Natural killer cell treated with Interleukin-12 subunit alpha and Interleukin-12 subunit beta and Interleukin-15 and Interleukin-18, amount 100 ng/mL, for 72 hours (primary cell): Measurements from ENCODE around the gene SLC29A3. TPM values are rescaled to one million over a fixed set of nuclear protein-coding genes. Genes with fewer than 3 reads are reported as not detected.

Source experiments
- ATAC-seq, 2 donors: fragments of 150-1000 bp; cut with Tn5 transposase in 1 of 2; sonication (Bioruptor Pico), chemical (Tn5 transposase) in 1 of 2; 2 replicates each; pipeline ENCODE4 v1.10.0; 2021
- DNase-seq: peaks from one replicate; pipeline ENCODE4 v3.0.0; 2022; ENCODE audit warnings: low spot score
- H3K27ac Mint-ChIP-seq, 2 donors: 1 replicate in 1 of 2; 2 replicates in 1 of 2; pipeline ENCODE4 v1.8.0; 2022; ENCODE audit warnings: mixed read lengths in 2 of 2, mild to moderate bottlenecking in 1 of 2, moderate library complexity in 1 of 2
- H3K27me3 Mint-ChIP-seq, 2 donors: 1 replicate in 1 of 2; 2 replicates in 1 of 2; pipeline ENCODE4 v1.8.0; 2022; ENCODE audit warnings: mixed read lengths in 2 of 2
- H3K36me3 Mint-ChIP-seq: one replicate; pipeline ENCODE4 v1.8.0; 2022; ENCODE audit warnings: mixed read lengths
- H3K4me1 Mint-ChIP-seq, 2 donors: 1 replicate in 1 of 2; 2 replicates in 1 of 2; pipeline ENCODE4 v1.8.0; 2022; ENCODE audit warnings: low read depth in 2 of 2, mixed read lengths in 2 of 2, mild to moderate bottlenecking in 1 of 2
- H3K4me3 Mint-ChIP-seq: one replicate; pipeline ENCODE4 v1.8.0; 2022; ENCODE audit warnings: mixed read lengths
- H3K9me3 Mint-ChIP-seq: 2 replicates; pipeline ENCODE4 v1.8.0; 2022; ENCODE audit warnings: mixed read lengths
- total RNA-seq, 2 donors: library from RNA; stranded (reverse); gene quantifications; one replicate each; pipeline ENCODE4 v1.2.3, GENCODE V29; 2022

SLC29A3 gene
- total RNA-seq, 2 donors from 2014 or later = 3.4 to 3.6 TPM

DNA sequence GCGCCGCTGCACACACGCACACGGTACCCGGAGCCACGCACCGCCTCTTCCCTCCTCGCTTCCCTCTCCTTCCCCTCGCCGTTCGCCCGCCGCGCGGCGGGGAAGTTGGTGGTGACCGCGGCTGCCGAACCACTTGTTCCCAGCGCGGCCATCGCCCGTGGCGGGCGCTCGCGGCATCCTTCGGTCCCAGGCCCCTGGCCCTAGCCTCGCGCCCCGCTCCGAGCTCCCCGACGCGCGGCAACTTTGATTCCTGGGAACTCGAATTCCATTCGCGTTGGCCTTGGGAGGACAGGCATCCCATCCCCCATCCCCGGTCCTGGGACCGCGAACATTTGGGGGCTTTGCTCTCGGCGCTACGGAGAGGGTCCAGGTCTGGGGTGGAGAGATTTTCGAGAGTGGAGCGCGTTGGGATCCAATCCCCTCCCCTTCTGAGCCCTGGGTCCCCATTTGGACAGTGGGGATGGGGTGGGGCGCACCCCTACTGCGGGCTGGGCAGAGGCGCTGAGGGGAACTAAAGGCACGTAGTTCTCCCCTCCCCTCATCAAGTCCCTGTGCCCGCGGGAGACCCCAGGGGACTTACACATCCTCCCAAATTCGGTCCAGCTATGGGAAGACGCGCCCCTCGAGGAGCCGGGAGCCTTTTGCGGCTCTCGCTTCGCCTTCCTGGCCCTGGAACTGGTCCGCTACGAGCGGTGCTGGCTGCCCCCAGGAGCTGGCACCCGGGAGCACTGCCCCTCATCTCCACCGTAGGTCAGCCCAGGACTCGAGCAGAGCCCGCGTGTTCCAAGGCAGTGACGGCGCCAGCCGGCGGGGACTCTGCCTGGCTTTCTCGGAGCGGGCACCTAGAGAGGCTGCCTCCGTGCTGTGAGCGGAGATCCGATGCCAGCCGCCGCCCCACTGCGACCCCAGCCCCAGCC is 78.5 kb downstream of the SLC29A3 start:
- H3K4me3 Mint-ChIP-seq = no peak overlapping the region
- no peaks in the 10 kb centered on the region for H3K9me3 Mint-ChIP-seq
- H3K27ac Mint-ChIP-seq = no peak overlapping the region
- DNase-seq (no peak), ATAC-seq (no peak)
- peaks cover 42 to 48% of the 10 kb centered on the region in 2 donors for H3K27me3 Mint-ChIP-seq
- no peaks in the 10 kb centered on the region for H3K36me3 Mint-ChIP-seq
- H3K4me1 Mint-ChIP-seq = peaks cover 5 to 6% of the 10 kb centered on the region in 2 donors

- H3K27ac Mint-ChIP-seq = no peak overlapping the region
- ATAC-seq (no peak), DNase-seq (no peak)
- peaks cover 35 to 44% of the 10 kb centered on the region in 2 donors for H3K27me3 Mint-ChIP-seq
- no peaks in the 10 kb centered on the region for H3K36me3 Mint-ChIP-seq
- peaks cover 5 to 6% of the 10 kb centered on the region in 2 donors for H3K4me1 Mint-ChIP-seq
- H3K9me3 Mint-ChIP-seq = no peaks in the 10 kb centered on the region
- H3K4me3 Mint-ChIP-seq = no peak overlapping the region
Observed at GRCh38 chr10:71398976-71399375, 79.9 kb downstream of the SLC29A3 start.

DNA sequence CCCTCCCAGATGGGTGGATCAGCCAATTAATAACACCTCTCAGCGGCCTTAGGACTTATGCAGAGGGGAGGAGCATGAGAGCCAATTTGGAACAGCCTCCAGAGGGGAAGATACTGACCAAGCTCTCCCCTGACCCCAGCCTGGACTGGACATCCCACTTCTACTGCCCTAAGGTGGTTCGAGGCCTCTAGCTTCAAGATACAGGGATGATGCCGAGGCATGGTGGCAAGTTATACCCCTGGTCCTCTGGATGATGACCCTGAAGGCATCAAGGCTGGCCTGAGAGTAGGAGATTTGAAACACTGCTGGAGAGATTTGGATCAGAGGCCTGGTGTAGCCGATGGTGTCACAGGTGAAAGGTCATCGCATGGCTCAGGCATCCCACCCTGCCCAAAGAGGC is 80.9 kb downstream of the SLC29A3 start:
- peaks cover 34 to 42% of the 10 kb centered on the region in 2 donors for H3K27me3 Mint-ChIP-seq

GRCh38 chr10:71401056-71401455 is 82.0 kb downstream of the SLC29A3 start:
- ATAC-seq = no peak
- H3K36me3 Mint-ChIP-seq = no peaks in the 10 kb centered on the region
- H3K4me3 Mint-ChIP-seq = no peak overlapping the region

More for the DNA sequence above, 80.9 kb downstream of the SLC29A3 start:
- H3K9me3 Mint-ChIP-seq = no peaks in the 10 kb centered on the region
- DNase-seq = no peak
- no peak overlapping the region for H3K4me3 Mint-ChIP-seq
- H3K4me1 Mint-ChIP-seq = peaks cover 5 to 6% of the 10 kb centered on the region in 2 donors
- H3K27ac Mint-ChIP-seq = no peak overlapping the region
- no peak for ATAC-seq
- H3K36me3 Mint-ChIP-seq = no peaks in the 10 kb centered on the region

GRCh38 chr10:71402005-71402404 is 82.9 kb downstream of the SLC29A3 start:
- no peak for ATAC-seq
- no peak overlapping the region for H3K27ac Mint-ChIP-seq
- no peaks in the 10 kb centered on the region for H3K36me3 Mint-ChIP-seq
- DNase-seq = no peak
- no peak overlapping the region for H3K4me3 Mint-ChIP-seq
- H3K27me3 Mint-ChIP-seq = peaks cover 25 to 29% of the 10 kb centered on the region in 2 donors
- peaks cover 3 to 5% of the 10 kb centered on the region in 2 donors for H3K4me1 Mint-ChIP-seq
- H3K9me3 Mint-ChIP-seq = no peaks in the 10 kb centered on the region

More at GRCh38 chr10:71401056-71401455, 82.0 kb downstream of the SLC29A3 start:
- Mint-ChIP-seq H3K9me3 (no peaks in the 10 kb centered on the region), H3K27ac (no peak overlapping the region), H3K4me1 (peaks cover 4 to 5% of the 10 kb centered on the region in 2 donors), H3K27me3 (peaks cover 24 to 31% of the 10 kb centered on the region in 2 donors)
- DNase-seq = no peak

GRCh38 chr10:71404503-71405295 is 85.6 kb downstream of the SLC29A3 start:
- H3K9me3 Mint-ChIP-seq = no peaks in the 10 kb centered on the region
- no peaks in the 10 kb centered on the region for H3K36me3 Mint-ChIP-seq
- DNase-seq (no peak), ATAC-seq (peak in 1 of 2 donors; percentile 62)
- no peaks in the 10 kb centered on the region for H3K4me1 Mint-ChIP-seq
- H3K27me3 Mint-ChIP-seq = peaks cover 15 to 18% of the 10 kb centered on the region in 2 donors
- H3K27ac Mint-ChIP-seq = no peak overlapping the region
- no peak overlapping the region for H3K4me3 Mint-ChIP-seq

DNA sequence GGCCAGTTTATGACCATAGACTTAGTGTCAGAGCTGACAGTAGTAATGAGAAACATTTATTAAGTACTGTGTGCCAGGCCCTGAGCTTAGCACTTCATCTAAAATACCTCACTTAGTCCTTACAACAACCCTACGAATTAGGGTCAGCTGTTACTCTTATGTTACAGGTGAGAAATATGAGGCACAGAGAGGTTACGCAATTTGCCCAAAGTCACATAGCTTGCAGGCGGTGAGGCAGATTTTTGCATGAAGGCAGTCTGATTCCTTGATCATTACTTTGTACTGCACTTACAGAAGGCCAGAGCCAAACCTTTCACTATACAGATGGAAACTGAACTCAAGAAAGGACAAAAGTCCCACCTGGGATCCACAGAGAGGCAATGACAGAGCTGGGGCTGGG is 87.8 kb downstream of the SLC29A3 start:
- no peak overlapping the region for H3K27ac Mint-ChIP-seq
- H3K27me3 Mint-ChIP-seq = peaks cover 8 to 9% of the 10 kb centered on the region in 2 donors
- H3K4me1 Mint-ChIP-seq = no peaks in the 10 kb centered on the region
- H3K9me3 Mint-ChIP-seq = peaks cover 3% of the 10 kb centered on the region
- no peak for DNase-seq
- no peak overlapping the region for H3K4me3 Mint-ChIP-seq
- no peak for ATAC-seq
- no peaks in the 10 kb centered on the region for H3K36me3 Mint-ChIP-seq

DNA sequence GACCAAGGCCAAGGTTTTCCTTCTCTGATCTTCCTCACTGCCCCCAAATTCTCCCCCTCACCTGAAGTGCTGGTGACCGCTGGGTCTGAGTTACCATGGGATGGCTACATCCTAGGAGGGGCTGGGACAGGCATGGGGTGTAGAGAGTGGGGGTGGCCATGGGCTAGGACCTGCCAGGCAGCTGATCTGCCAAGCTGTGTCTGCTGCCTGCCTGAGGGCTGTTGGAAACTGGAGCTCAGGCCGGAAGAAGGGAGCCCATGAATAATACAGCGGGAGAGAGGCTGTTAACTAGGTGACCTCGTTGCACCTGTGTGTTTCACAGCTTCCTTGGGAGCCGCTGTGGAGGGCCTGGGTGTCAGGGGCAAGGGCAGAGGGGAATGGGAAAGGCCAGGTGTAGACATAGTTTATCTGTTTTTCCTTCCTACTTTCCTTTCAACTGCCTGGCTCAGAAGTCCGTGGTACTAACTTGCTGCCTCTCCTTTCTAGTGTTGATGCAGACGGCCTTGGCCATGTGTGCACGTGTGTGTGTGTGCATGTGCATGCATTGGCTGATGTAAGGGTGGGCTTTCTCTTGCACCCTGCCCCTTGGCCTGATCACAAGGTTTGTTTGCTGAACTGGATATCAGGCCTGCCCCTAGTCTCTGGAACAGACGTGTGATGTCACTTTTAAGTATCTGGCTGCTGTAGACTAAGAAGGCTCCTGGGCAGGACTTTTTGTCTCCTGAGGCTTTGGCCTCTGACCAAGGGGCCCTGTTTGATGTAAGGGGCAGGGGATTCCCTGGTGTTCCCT is 89.6 kb downstream of the SLC29A3 start:
- Mint-ChIP-seq H3K4me3 (no peak overlapping the region), H3K27ac (no peak overlapping the region), H3K27me3 (peaks cover 9 to 10% of the 10 kb centered on the region in 2 donors), H3K4me1 (no peaks in the 10 kb centered on the region), H3K9me3 (peaks cover 3% of the 10 kb centered on the region), H3K36me3 (no peaks in the 10 kb centered on the region)
- DNase-seq (no peak), ATAC-seq (no peak)

DNA sequence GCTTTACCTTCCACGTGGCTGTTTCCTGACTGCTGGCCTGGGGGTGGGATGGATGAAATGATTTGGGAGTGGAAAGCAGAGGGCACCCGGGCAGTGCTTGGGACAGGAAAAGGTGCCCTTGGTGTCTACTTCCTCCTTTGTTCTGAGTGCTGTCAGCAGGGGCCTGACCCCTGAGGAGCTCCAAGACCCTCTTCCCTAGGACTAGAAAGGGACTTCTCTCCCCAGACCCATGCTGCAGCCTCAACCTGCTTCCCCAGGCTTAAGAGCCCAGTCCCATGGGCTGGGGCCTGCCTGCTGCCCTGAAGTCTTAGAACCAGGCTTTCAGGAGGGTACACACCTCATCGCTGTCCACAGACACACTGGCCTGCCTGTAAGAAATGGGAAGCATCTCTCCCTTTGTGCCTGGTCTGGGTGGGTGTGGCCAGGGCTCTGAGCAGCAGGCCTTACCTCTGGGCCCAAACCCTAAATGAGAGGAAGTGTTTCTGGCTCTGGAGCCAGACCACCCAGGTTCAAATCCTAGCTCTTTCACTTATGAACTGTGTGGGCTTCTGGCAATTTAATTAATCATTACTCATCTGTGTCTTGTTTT is 90.6 kb downstream of the SLC29A3 start:
- H3K27ac Mint-ChIP-seq = no peak overlapping the region
- peaks cover 6 to 13% of the 10 kb centered on the region in 2 donors for H3K27me3 Mint-ChIP-seq
- H3K4me1 Mint-ChIP-seq = no peaks in the 10 kb centered on the region
- no peak overlapping the region for H3K4me3 Mint-ChIP-seq
- no peak for DNase-seq
- no peaks in the 10 kb centered on the region for H3K36me3 Mint-ChIP-seq
- no peak for ATAC-seq
- peaks cover 3% of the 10 kb centered on the region for H3K9me3 Mint-ChIP-seq

Other genes starting within 250 kb of the SLC29A3 start
- gene UNC5B, start 106.7 kb upstream of the SLC29A3 start, total RNA-seq = under 1 TPM in 1 of 2 donors, not detected in 1; 0.08 TPM
- under 1 TPM in 1 of 2 donors, not detected in 1; 0.06 TPM for gene CDH23, start 77.7 kb downstream of the SLC29A3 start, total RNA-seq